GM18502 (cell line): Measurements from ENCODE around the gene C9orf78.

ENCODE experiments used
- ATAC-seq: cut with Tn5 transposase; IDR thresholded peaks from one replicate; pipeline ENCODE4 v1.9.1; 2021; ENCODE audit warnings: mild to moderate bottlenecking; ENCODE audit not compliant: unreplicated experiment, poor library complexity

Gene C9orf78, protein sequence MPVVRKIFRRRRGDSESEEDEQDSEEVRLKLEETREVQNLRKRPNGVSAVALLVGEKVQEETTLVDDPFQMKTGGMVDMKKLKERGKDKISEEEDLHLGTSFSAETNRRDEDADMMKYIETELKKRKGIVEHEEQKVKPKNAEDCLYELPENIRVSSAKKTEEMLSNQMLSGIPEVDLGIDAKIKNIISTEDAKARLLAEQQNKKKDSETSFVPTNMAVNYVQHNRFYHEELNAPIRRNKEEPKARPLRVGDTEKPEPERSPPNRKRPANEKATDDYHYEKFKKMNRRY

GRCh38 chr9:129835128-129835859 is at the start of gene C9orf78, which contains the start of gene USP20:
C9orf78 (minus strand) TSS chr9:129835275; CDS start chr9:129835221, 54 bp downstream.
USP20 (plus strand) TSS chr9:129835458; CDS start chr9:129852556, 17,098 bp downstream.
- peak; percentile 88 for ATAC-seq

GRCh38 chr9:129884220-129885017 is 49.3 kb upstream of the C9orf78 start:
- peak; percentile 43 for ATAC-seq

DNA sequence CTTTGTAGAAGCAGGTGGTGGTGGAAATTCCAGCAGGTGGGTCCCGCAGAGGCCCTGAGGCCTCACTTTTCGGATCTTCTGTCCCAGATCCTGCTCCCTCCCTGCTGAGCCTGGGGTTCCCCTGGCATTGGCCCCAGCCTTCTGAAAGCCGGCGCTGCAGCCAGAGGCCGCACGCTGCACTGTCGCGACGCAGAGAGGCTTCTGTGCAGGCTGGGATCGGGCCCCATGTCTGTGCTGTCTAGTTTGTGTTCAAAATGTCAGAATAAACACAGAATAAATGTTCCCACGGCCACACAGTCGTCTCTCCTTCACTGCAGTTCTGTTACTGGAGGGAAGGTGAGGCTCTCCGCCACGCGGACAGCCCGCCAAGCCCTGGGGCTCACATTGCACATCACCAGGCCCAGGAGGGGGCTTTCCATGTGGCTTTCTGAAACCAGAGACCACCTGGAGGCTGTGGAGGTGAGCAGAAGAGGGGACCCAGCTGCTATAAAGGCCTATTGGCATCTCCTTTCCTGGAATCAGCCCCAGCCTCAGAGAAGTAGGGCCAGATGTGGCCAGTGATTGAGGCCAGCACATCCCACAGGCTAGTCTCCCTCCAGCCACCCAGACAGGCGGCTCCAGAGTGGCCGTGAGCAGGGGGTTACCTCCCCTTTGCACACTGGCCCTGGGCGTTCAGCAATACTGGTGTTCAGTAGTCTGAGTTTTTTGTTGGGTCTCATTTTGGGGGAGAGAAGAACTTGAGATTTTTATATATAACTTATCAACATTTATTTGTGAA is 46.7 kb upstream of the C9orf78 start:
- ATAC-seq = no peak

GRCh38 chr9:129880654-129881546 is 45.8 kb upstream of the C9orf78 start:
- no peak for ATAC-seq

- ATAC-seq = no peak
Measured at GRCh38 chr9:129879991-129880653, 45.0 kb upstream of the C9orf78 start.

GRCh38 chr9:129879103-129879699 is 44.1 kb upstream of the C9orf78 start:
- no peak for ATAC-seq

DNA sequence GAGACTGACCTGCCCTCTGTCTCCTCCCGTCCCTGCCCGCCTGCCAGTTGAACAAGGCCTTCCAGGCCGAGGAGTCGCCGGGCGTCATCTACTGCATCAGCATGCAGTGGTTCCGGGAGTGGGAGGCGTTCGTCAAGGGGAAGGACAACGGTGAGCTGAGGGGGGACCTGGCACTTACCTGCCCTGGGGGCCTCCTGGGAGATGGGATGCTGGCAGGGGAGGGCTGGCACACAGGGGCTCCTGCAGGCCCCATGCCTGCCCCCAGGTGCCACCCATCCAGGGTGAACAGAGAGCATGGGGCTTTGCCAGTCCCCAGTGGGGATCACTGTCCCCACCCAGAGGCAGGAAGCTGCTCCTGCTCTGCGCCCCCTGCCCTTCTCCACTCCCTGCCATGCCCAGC is 43.2 kb upstream of the C9orf78 start:
- no peak for ATAC-seq

GRCh38 chr9:129876815-129877214 is 41.7 kb upstream of the C9orf78 start:
- no peak for ATAC-seq

DNA sequence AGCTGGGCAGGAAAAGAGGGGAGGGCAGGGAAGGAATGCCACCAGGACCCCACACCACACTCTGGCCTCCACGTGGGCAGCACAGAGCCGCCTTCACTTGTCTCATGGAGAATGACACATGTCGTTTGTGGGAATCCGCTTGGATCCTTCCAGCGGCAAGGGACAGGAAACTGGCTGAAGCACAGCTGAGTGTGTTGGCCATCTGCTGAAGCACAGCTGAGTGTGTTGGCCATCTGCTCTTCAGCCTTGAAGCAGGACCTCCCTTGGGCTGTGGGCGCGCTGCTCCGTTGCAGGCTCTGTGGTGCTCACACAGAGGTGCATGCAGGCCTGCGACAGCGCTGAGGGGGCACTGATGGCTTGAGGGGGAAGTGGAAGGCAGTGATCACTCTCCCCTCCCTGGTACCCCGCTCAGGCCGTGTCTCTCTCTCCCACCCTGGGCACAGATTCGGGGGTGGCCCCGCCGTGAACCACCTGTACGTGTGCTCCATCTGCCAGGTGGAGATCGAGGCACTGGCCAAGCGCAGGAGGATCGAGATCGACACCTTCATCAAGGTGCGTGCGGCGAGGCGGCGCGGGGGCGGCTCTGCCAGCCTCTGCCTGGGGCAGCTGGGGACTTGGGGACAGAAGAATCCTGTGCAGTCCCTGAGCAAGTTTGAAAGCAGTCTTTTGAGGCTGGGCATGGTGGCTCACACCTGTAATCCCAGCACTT is 40.8 kb upstream of the C9orf78 start:
- ATAC-seq = no peak

GRCh38 chr9:129875181-129875611 is 40.1 kb upstream of the C9orf78 start:
- ATAC-seq = no peak

- ATAC-seq = no peak
Measured at GRCh38 chr9:129874261-129875101, 39.4 kb upstream of the C9orf78 start.

DNA sequence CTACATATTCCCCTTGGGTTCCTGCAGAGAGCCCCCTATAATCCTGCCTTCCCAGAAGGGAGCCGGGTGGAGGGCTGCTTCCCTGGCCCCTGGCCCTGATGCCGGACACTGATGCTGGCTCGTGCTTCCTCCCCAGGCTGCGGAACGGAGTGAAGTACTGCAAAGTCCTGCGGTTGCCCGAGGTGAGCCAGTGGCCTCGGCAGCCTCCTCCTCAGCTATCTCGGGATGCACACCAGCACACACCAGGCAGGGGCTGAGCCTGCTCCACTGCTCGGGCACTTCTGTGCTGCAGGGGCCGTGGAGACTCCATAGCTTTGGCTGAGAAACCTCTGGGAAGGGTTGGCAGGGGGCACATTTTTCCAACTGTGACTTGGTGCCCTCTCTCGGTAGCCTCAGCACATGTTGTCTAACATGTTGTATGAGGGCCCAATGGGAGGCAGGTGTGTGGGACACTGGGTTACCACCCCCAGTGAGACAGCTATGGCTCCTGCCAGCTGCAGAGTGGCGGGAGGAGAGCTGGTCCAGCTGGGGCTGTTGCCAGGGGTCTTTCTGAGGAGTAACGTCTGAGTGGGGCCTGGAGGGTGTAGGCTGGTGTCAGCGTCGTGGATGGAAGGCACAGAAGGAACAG is 38.6 kb upstream of the C9orf78 start:
- ATAC-seq = no peak

DNA sequence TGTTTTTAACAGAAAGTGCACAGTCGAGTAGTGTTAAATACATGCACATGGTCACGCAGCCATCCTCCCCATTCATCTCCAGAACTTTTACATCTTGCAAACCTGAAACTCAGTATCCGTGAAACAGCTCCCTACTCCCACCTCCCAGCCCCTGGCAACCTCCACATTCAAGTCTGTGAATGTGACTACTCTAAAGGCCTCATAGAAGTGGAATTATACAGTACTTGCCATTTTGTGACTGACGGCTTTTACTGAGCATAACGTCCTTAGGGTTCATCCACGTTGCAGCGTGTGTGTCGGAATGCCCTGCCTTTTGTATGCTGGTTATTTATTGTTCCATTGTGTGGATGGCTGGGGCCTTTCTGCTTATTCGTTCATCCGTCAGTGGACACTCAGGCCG is 36.0 kb upstream of the C9orf78 start:
- ATAC-seq = no peak

- no peak for ATAC-seq
Measured at GRCh38 chr9:129869585-129870501, 34.8 kb upstream of the C9orf78 start.

GRCh38 chr9:129868872-129869486 is 33.9 kb upstream of the C9orf78 start:
- ATAC-seq = no peak
